K562 (cell line): ENCODE data around the gene MYO15A. TPM values are rescaled to one million over a fixed set of nuclear protein-coding genes. Genes with fewer than 3 reads are reported as not detected.

Source experiments
- AFF1 ChIP-seq, 2 experiments: fragments of 450-650 bp; IDR thresholded peaks; 2 replicates each; pipeline ENCODE4 v1.6.1; 2018; ENCODE audit warnings: mild to moderate bottlenecking in 2 of 2, low read depth in 1 of 2; ENCODE audit not compliant: partially characterized antibody in 2 of 2
- CHD2 ChIP-seq: IDR thresholded peaks from 2 replicates; pipeline ENCODE4 v1.6.1; 2011; ENCODE audit warnings: low read depth, low read length
- CREB3L1 ChIP-seq: fragments of 450-650 bp; IDR thresholded peaks from 2 replicates; pipeline ENCODE4 v1.6.1; 2014; ENCODE audit warnings: low read depth, mild to moderate bottlenecking, moderate library complexity, borderline replicate concordance
- CTBP1 ChIP-seq: fragments of 450-650 bp; IDR thresholded peaks from 2 replicates; pipeline ENCODE4 v1.6.1; 2016; ENCODE audit warnings: borderline replicate concordance
- CTCF ChIP-seq, 3 experiments: IDR thresholded peaks in 2 of 3; conservative IDR thresholded peaks in 1 of 3; 2 replicates each; pipeline ENCODE4 v1.5.1; 2011 to 2012; ENCODE audit warnings: low read length in 3 of 3, mild to moderate bottlenecking in 3 of 3, control low read depth in 2 of 3, improper control_type of control experiment in 1 of 3, inconsistent platforms in 1 of 3, low read depth in 1 of 3, mixed read lengths in 1 of 3, moderate library complexity in 1 of 3; ENCODE audit not compliant: insufficient read depth in 2 of 3
- ETS1 ChIP-seq: conservative IDR thresholded peaks from 2 replicates; pipeline ENCODE4 v1.6.1; 2011; ENCODE audit warnings: low read depth, mild to moderate bottlenecking, low read length; ENCODE audit not compliant: control insufficient read depth
- ETV5 ChIP-seq: sonication (generic); formaldehyde crosslinking; IDR thresholded peaks from 2 replicates; pipeline ENCODE4 v1.4.0; 2020; ENCODE audit warnings: low read depth, mild to moderate bottlenecking, missing genetic modification reagents
- FOSL1 ChIP-seq: fragments of 200-800 bp; sonication (Bioruptor generic); conservative IDR thresholded peaks from 2 replicates; pipeline ENCODE4 v1.6.1; 2016; ENCODE audit warnings: missing genetic modification characterization, missing compliant biosample characterization
- KDM5B ChIP-seq: fragments of 200-600 bp; sonication (generic); IDR thresholded peaks from 2 replicates; pipeline ENCODE4 v1.6.1; 2012; ENCODE audit warnings: low read depth, mild to moderate bottlenecking, moderate library complexity, low read length, control low read depth, inconsistent platforms; ENCODE audit not compliant: insufficient replicate concordance
- L3MBTL2 ChIP-seq: fragments of 450-650 bp; IDR thresholded peaks from 2 replicates; pipeline ENCODE4 v1.6.1; 2016; ENCODE audit warnings: mild to moderate bottlenecking, moderate library complexity
- MCM3 ChIP-seq: fragments of 450-650 bp; IDR thresholded peaks from 2 replicates; pipeline ENCODE4 v1.6.1; 2016
- RBFOX2 ChIP-seq: fragments of 200-400 bp; formaldehyde crosslinking; IDR thresholded peaks from 2 replicates; pipeline ENCODE4 v1.6.1; 2017; ENCODE audit warnings: low read depth, mild to moderate bottlenecking, low read length, moderate library complexity
- RBM34 ChIP-seq: fragments of 200-400 bp; formaldehyde crosslinking; IDR thresholded peaks from 2 replicates; pipeline ENCODE4 v1.6.1; 2018; ENCODE audit warnings: low read length, borderline replicate concordance; ENCODE audit not compliant: insufficient read depth
- SP2 ChIP-seq: IDR thresholded peaks from 2 replicates; pipeline ENCODE4 v1.6.1; 2011; ENCODE audit warnings: mild to moderate bottlenecking, low read depth, low read length, moderate library complexity; ENCODE audit not compliant: poor library complexity, severe bottlenecking; ENCODE audit errors: extremely low read depth
- YY1 ChIP-seq, 3 experiments: IDR thresholded peaks; 2 replicates each; pipeline ENCODE4 v1.6.1; 2011; ENCODE audit warnings: low read length in 2 of 3, mild to moderate bottlenecking in 2 of 3, moderate library complexity in 2 of 3, borderline replicate concordance in 1 of 3, control low read depth in 1 of 3, low read depth in 1 of 3; ENCODE audit not compliant: insufficient read depth in 3 of 3, insufficient replicate concordance in 2 of 3, control insufficient read depth in 1 of 3, insufficient read length in 1 of 3; ENCODE audit errors: extremely low read depth in 1 of 3
- ZNF197 ChIP-seq: fragments of 200-800 bp; sonication (Bioruptor generic); IDR thresholded peaks from 2 replicates; pipeline ENCODE4 v1.6.1; 2016; ENCODE audit warnings: low read depth, missing genetic modification characterization, missing compliant biosample characterization
- ZNF766 ChIP-seq: fragments of 200-800 bp; sonication (Bioruptor generic); conservative IDR thresholded peaks from 2 replicates; pipeline ENCODE4 v1.6.1; 2016; ENCODE audit warnings: missing genetic modification characterization, missing compliant biosample characterization
- polyA plus RNA-seq, 8 experiments: library from polyadenylated mRNA; depleted of rRNA in 4 of 8; stranded (reverse) in 5 of 8; unstranded in 3 of 8; fragments of >200 nt; fragmentation: Nextera tagmentation in 2 of 8; fragmentation: Illumina TruSeq in 1 of 8; extraction: Ambion mirVana in 2 of 8; extraction: Trizol in 1 of 8; gene quantifications; 2 replicates each; pipeline versions ENCODE4 v1.2.1 to v1.2.3, GENCODE V29; 2011 to 2014; ENCODE audit warnings: inconsistent platforms in 1 of 8, missing spikeins in 1 of 8
- total RNA-seq, 7 experiments: library from RNA; depleted of rRNA in 6 of 7; stranded (reverse); fragments of >200 nt in 6 of 7; fragmentation: Illumina TruSeq in 2 of 7; extraction: Trizol in 2 of 7; gene quantifications; 2 replicates each; pipeline versions ENCODE4 v1.2.1 to v1.2.3, GENCODE V29; 2011 to 2021; ENCODE audit warnings: low replicate concordance in 1 of 7

The MYO15A gene
- total and polyA plus RNA-seq, 9 of the 15 experiments (the other 6 are each of a cell fraction or from before 2014, with no cell fraction given): 0.05 to 0.88 (median 0.14) TPM; not detected in 1

GRCh38 chr17:18225121-18225641, 116.6 kb downstream of the MYO15A start, which contains the start of gene LLGL1 (continued):
- TF ChIP-seq RBM34 (no peak), SP2 (peak; percentile 57), ZNF197 (CRISPR knock-in tag) (no peak), ETS1 (peak; percentile 88), CTBP1 (peak; percentile 33; the same call in 1 of the 2 replicates), RBFOX2 (peak; percentile 35; the same call in 1 of the 2 replicates), CHD2 (0 out of 2 replicates have a peak, but pooled peaks have one; percentile 26), KDM5B (peak; percentile 7), YY1 (IDR thresholded peaks at IDR 0.05; ENCODE audit: borderline replicate concordance in 1 of 3, control insufficient read depth in 1 of 3, extremely low read depth in 1 of 3, insufficient read depth in 3 of 3, insufficient read length in 1 of 3, insufficient replicate concordance in 2 of 3, low read depth in 1 of 3, low read length in 2 of 3) (peak in 2 of 3 experiments; percentile 41 to 72), FOSL1 (0 out of 2 replicates have a peak, but pooled peaks have one; percentile 33), L3MBTL2 (peak; percentile 35; the same call in 1 of the 2 replicates), ETV5 (CRISPR knock-in tag) (no peak), CTCF (IDR thresholded peaks at IDR 0.05 in 2 of 3, conservative IDR thresholded peaks at IDR 0.05 in 1 of 3; ENCODE audit: insufficient read depth in 2 of 3, low read depth in 1 of 3, low read length in 3 of 3) (no peak), MCM3 (no peak), CREB3L1 (peak; percentile 63; the same call in 1 of the 2 replicates), AFF1 (IDR thresholded peaks at IDR 0.05; ENCODE audit: low read depth in 1 of 2, partially characterized antibody in 2 of 2) (peak in 1 of 2 experiments; percentile 79), ZNF766 (CRISPR knock-in tag) (0 out of 2 replicates have a peak, but pooled peaks have one; percentile 20)
